Activated CD8-positive, alpha-beta memory T cell treated with anti-CD3 and anti-CD28 coated beads for 4 hours (primary cell): ENCODE results near the gene CYP2D6.
"Not testable (repeated sequence)": the region's sequence is repeated elsewhere in the genome, so short reads cannot be mapped to it uniquely, and the experiment has no call there.

Source experiments
- DNase-seq, 2 donors: peaks; one replicate each; pipeline ENCODE4 v3.0.0-alpha.2; 2020; ENCODE audit warnings: low read depth in 2 of 2

CYP2D6 gene

GRCh38 chr22:42134100-42135020, 3.8 kb upstream of the CYP2D6 start:
- no peak for DNase-seq

- no peak for DNase-seq
These were observed 1.8 kb upstream of the CYP2D6 start for GRCh38 chr22:42132457-42132856.

- DNase-seq, result no peak
These were observed 952 bp upstream of the CYP2D6 start for GRCh38 chr22:42131562-42131961.

GRCh38 chr22:42130182-42130581, 428 bp downstream of the CYP2D6 start:
- DNase-seq, result not testable (repeated sequence)

GRCh38 chr22:42128776-42129694, 1.6 kb downstream of the CYP2D6 start:
- DNase-seq, result not testable (repeated sequence)

GRCh38 chr22:42128007-42128406, 2.6 kb downstream of the CYP2D6 start:
- not testable (repeated sequence) for DNase-seq

- no peak for DNase-seq
These were observed 3.0 kb downstream of the CYP2D6 start for GRCh38 chr22:42127606-42128005.

- not testable (repeated sequence) for DNase-seq
These were observed 7.1 kb downstream of the CYP2D6 start for GRCh38 chr22:42123529-42123928.

GRCh38 chr22:42120231-42121021, 10.2 kb downstream of the CYP2D6 start:
- peak in 1 of 2 donors; percentile 38 for DNase-seq

- no peak for DNase-seq
These were observed 13.7 kb downstream of the CYP2D6 start for GRCh38 chr22:42116848-42117424.

- not testable (repeated sequence) for DNase-seq
These were observed 15.2 kb downstream of the CYP2D6 start for GRCh38 chr22:42115420-42115830.

- no peak for DNase-seq
These were observed 15.9 kb downstream of the CYP2D6 start for GRCh38 chr22:42114721-42115120.

- DNase-seq, result not testable (repeated sequence)
These were observed 17.8 kb downstream of the CYP2D6 start for GRCh38 chr22:42112793-42113192.

- DNase-seq, result no peak
These were observed 18.8 kb downstream of the CYP2D6 start for GRCh38 chr22:42111798-42112197.

- no peak for DNase-seq
These were observed 21.8 kb downstream of the CYP2D6 start for GRCh38 chr22:42108848-42109247.

- DNase-seq, result not testable (repeated sequence)
These were observed 26.2 kb downstream of the CYP2D6 start for GRCh38 chr22:42104332-42104860.

GRCh38 chr22:42101199-42101598, 29.4 kb downstream of the CYP2D6 start:
- no peak for DNase-seq

- no peak for DNase-seq
These were observed 39.2 kb downstream of the CYP2D6 start for GRCh38 chr22:42091455-42091782.

- peak; percentile 95 to 99 for DNase-seq
These were observed 39.8 kb downstream of the CYP2D6 start, which contains the start of gene NDUFA6 for GRCh38 chr22:42090596-42091454. Gene NDUFA6 (minus strand): TSS chr22:42090772. CDS start chr22:42090744, 28 bp downstream.

- DNase-seq, result no peak
These were observed 44.6 kb downstream of the CYP2D6 start for GRCh38 chr22:42086051-42086450.
